Measurements from ENCODE around the gene ANO1. TPM values are rescaled to one million over a fixed set of nuclear protein-coding genes. Genes with fewer than 3 reads are reported as not detected.

Gene ANO1
- total RNA-seq, 4 donors from 2014 or later: 25.3 to 107 (median 48.8) TPM

DNA sequence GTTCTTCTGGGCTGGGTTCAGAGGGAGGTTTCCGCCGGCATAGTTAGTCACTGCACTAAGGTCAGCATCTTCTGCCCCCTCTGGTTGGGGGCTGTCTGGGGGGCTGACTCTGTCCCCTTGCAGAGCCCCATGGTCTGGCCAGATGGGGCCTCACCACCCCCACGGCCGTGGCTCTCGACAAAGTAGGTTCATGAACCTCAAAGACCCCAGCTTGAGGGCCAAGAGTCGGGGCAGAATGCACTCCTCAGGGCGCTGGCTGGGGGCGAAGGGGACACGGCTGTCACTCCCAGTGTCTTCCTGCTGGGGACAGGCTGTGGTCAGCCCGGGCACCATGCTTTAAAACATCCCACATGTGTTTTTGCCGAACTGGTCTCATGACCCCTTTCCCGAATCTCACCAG, 20.8 kb downstream of the ANO1 start:
- peaks cover 0 to 6% (median 0%) of the 10 kb centered on the region in 4 donors for H3K27me3 ChIP-seq
- no peaks in the 10 kb centered on the region for H3K9me3 ChIP-seq
- H3K4me1 ChIP-seq: peaks cover 0 to 2% (median 0%) of the 10 kb centered on the region in 4 donors
- 77% methylated on average over 8 of the region's 12 CpGs for WGBS
- no peak for DNase-seq (ENCODE audit: extremely low spot score)
- no peak for TF ChIP-seq POLR2AphosphoS5 (IDR thresholded peaks at IDR 0.05)
- TF ChIP-seq, protein P1, sequence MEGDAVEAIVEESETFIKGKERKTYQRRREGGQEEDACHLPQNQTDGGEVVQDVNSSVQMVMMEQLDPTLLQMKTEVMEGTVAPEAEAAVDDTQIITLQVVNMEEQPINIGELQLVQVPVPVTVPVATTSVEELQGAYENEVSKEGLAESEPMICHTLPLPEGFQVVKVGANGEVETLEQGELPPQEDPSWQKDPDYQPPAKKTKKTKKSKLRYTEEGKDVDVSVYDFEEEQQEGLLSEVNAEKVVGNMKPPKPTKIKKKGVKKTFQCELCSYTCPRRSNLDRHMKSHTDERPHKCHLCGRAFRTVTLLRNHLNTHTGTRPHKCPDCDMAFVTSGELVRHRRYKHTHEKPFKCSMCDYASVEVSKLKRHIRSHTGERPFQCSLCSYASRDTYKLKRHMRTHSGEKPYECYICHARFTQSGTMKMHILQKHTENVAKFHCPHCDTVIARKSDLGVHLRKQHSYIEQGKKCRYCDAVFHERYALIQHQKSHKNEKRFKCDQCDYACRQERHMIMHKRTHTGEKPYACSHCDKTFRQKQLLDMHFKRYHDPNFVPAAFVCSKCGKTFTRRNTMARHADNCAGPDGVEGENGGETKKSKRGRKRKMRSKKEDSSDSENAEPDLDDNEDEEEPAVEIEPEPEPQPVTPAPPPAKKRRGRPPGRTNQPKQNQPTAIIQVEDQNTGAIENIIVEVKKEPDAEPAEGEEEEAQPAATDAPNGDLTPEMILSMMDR (IDR thresholded peaks at IDR 0.05): no peak
- TF ChIP-seq POLR2A (IDR thresholded peaks at IDR 0.05; ENCODE audit: low read depth): no peak
- no peak for TF ChIP-seq EP300 (IDR thresholded peaks at IDR 0.05)
- no peaks in the 10 kb centered on the region for H3K36me3 ChIP-seq
- no peak overlapping the region for H3K27ac ChIP-seq (replicated peaks in 1 of 4)
- H3K4me3 ChIP-seq: no peak overlapping the region
- intact Hi-C loops (cut with DNase I): no loop called here

DNA sequence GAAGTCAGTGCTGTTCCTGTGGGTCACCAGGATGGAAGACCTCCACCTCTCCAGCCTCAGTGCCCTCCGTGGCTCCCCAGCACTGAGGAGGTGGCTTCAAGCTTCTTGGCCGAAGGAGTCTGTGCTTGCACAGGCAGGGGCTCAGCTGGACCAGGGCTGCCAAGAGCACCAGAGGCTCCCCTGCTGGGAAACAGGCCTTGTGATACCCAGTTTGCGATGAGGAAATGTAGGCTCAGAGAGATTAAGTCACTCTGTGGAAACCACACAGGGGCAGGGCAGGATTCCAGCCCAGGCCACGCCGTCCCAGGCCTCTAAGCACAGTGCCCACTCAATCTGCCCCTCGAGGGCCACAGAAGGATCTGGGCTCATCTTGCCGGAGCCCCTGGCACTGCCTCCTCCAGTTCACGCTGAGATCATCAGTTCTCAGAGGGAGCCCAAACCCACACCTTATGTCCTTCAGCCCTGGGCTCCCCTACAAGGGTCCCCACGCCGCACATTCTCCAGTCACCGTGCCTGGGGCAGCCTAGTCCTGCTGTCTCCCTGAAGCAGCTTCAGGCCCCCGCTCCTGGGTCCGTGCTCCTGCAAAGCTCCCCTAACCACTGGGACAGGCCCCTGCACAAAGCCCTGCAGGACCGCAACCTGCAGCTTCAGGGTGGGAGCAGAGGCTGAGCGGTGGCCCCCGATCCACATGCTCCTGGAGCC, 21.6 kb downstream of the ANO1 start:
- intact Hi-C loops (cut with DNase I): no loop called here

DNA sequence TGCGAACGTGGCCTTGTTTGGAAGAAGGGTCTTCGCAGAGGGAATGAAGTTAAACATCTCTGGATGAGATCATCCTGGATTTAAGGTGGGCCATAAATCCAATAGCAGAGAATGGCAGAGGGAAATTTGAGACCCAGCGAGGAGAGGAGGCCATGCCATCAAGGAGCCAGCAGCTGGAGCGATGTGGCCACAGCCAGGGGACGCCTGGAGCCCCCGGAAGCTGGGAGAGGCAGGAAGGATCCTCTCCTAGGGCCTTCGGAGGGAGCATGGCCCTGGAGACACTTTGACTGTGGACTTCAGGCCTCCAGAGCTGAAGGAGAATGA, 22.1 kb downstream of the ANO1 start:
- Histone ChIP-seq H3K27ac (replicated peaks in 1 of 4) (no peak overlapping the region), H3K4me1 (peaks cover 0 to 2% (median 0%) of the 10 kb centered on the region in 4 donors), H3K9me3 (no peaks in the 10 kb centered on the region), H3K27me3 (peaks cover 0 to 6% (median 0%) of the 10 kb centered on the region in 4 donors), H3K36me3 (no peaks in the 10 kb centered on the region), H3K4me3 (no peak overlapping the region)
- TF ChIP-seq POLR2AphosphoS5 (IDR thresholded peaks at IDR 0.05) (no peak), EP300 (IDR thresholded peaks at IDR 0.05) (no peak), POLR2A (IDR thresholded peaks at IDR 0.05; ENCODE audit: low read depth) (no peak)
- TF ChIP-seq, protein P1 (IDR thresholded peaks at IDR 0.05): no peak
- intact Hi-C loops (cut with DNase I): no loop called here
- 97% methylated on average over 7 of the region's 8 CpGs for WGBS
- DNase-seq (ENCODE audit: extremely low spot score): no peak

More for the DNA sequence above, 21.6 kb downstream of the ANO1 start:
- H3K27ac ChIP-seq (replicated peaks in 1 of 4): no peak overlapping the region
- no peak for DNase-seq (ENCODE audit: extremely low spot score)
- TF ChIP-seq POLR2AphosphoS5 (IDR thresholded peaks at IDR 0.05) (no peak), POLR2A (IDR thresholded peaks at IDR 0.05; ENCODE audit: low read depth) (no peak), EP300 (IDR thresholded peaks at IDR 0.05) (no peak)
- TF ChIP-seq, protein P1 (IDR thresholded peaks at IDR 0.05): no peak
- no peaks in the 10 kb centered on the region for H3K9me3 ChIP-seq
- H3K36me3 ChIP-seq: no peaks in the 10 kb centered on the region
- 92% methylated on average over 14 of the region's 16 CpGs for whole genome bisulfite sequencing
- H3K4me3 ChIP-seq: no peak overlapping the region
- H3K27me3 ChIP-seq: peaks cover 0 to 6% (median 0%) of the 10 kb centered on the region in 4 donors
- peaks cover 0 to 2% (median 0%) of the 10 kb centered on the region in 4 donors for H3K4me1 ChIP-seq

DNA sequence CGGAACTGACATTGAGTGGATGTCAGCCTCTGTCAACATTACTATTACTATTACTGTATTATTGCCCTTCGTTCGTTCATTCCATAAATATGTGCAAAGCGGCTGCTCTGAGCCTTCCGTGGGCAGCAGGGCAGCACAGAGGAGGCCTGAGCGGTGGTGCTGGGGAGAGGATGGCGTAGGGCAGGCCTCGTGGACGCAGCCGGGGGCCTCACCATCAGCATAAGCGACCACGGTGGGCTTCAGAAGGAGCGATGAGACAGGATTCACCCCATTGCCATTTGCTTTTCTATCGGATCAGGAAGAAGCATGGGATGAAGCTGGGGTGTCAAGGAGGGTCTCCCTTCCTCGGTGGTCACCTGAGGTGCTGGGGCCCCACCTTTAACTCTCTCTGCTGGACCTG, 22.7 kb downstream of the ANO1 start:
- H3K4me3 ChIP-seq: no peak overlapping the region
- DNase-seq (ENCODE audit: extremely low spot score): no peak
- TF ChIP-seq POLR2AphosphoS5 (IDR thresholded peaks at IDR 0.05) (no peak), EP300 (IDR thresholded peaks at IDR 0.05) (no peak), POLR2A (IDR thresholded peaks at IDR 0.05; ENCODE audit: low read depth) (no peak)
- TF ChIP-seq, protein P1 (IDR thresholded peaks at IDR 0.05): no peak
- WGBS: 85% methylated on average over 15 of the region's 15 CpGs
- H3K36me3 ChIP-seq: no peaks in the 10 kb centered on the region
- intact Hi-C loops (cut with DNase I): no loop called here
- H3K27me3 ChIP-seq: peaks cover 0 to 6% (median 0%) of the 10 kb centered on the region in 4 donors
- peaks cover under 1 to 2% (median 2%) of the 10 kb centered on the region in 4 donors for H3K4me1 ChIP-seq
- no peaks in the 10 kb centered on the region for H3K9me3 ChIP-seq
- no peak overlapping the region for H3K27ac ChIP-seq (replicated peaks in 1 of 4)

Data from esophagus muscularis mucosa (tissue), 4 donors.